Parathyroid adenoma (tissue), 2 donors: Measurements from ENCODE around the gene TCOF1.

Experiments used
- H2AFZ ChIP-seq: fragments of 300-600 bp; sonication (generic); one replicate; pipeline ENCODE4 v1.7.0; 2017; ENCODE audit warnings: antibody characterized with exemption, mild to moderate bottlenecking
- H3K27ac ChIP-seq: fragments of 300-600 bp; sonication (generic); one replicate; pipeline ENCODE4 v1.7.0; 2017
- H3K27me3 ChIP-seq: fragments of 300-600 bp; sonication (generic); one replicate; pipeline ENCODE4 v1.7.0; 2017; ENCODE audit warnings: low read length; ENCODE audit not compliant: control insufficient read depth, insufficient read depth
- H3K36me3 ChIP-seq: fragments of 300-600 bp; sonication (generic); one replicate; pipeline ENCODE4 v1.7.0; 2017; ENCODE audit warnings: low read length; ENCODE audit not compliant: control insufficient read depth, insufficient read depth
- H3K4me1 ChIP-seq: fragments of 300-600 bp; sonication (generic); one replicate; pipeline ENCODE4 v1.7.0; 2017; ENCODE audit warnings: control low read depth
- H3K4me2 ChIP-seq: fragments of 300-600 bp; sonication (generic); one replicate; pipeline ENCODE4 v1.7.0; 2017; ENCODE audit warnings: low read length
- H3K4me3 ChIP-seq: fragments of 300-600 bp; sonication (generic); one replicate; pipeline ENCODE4 v1.7.0; 2017; ENCODE audit warnings: low read depth, low read length
- H3K79me2 ChIP-seq: fragments of 300-600 bp; sonication (generic); one replicate; pipeline ENCODE4 v1.7.0; 2017; ENCODE audit warnings: control low read depth
- H3K9ac ChIP-seq: fragments of 300-600 bp; sonication (generic); one replicate; pipeline ENCODE4 v1.7.0; 2017; ENCODE audit warnings: mild to moderate bottlenecking
- H3K9me3 ChIP-seq: fragments of 300-600 bp; sonication (generic); one replicate; pipeline ENCODE4 v1.7.0; 2017; ENCODE audit warnings: low read length; ENCODE audit not compliant: control insufficient read depth
- CTCF ChIP-seq: fragments of 300-600 bp; sonication (generic); IDR thresholded peaks from one replicate; pipeline ENCODE4 v1.7.0; 2017; ENCODE audit warnings: antibody characterized with exemption, mild to moderate bottlenecking
- donor health status: primary hyperparathyroidism.

Gene TCOF1

GRCh38 chr5:150321784-150322183 lies 35.7 kb upstream of the TCOF1 start:
- Histone ChIP-seq H3K36me3 (no peaks in the 10 kb centered on the region), H3K27me3 (no peaks in the 10 kb centered on the region), H3K9ac (no peak overlapping the region), H3K4me1 (peaks cover 5% of the 10 kb centered on the region), H3K27ac (no peak overlapping the region), H3K4me2 (no peak overlapping the region), H3K79me2 (no peaks in the 10 kb centered on the region), H2AFZ (no peak overlapping the region), H3K4me3 (no peak overlapping the region), H3K9me3 (no peaks in the 10 kb centered on the region)
- no peak for TF ChIP-seq CTCF

- Histone ChIP-seq H2AFZ (no peak overlapping the region), H3K4me2 (no peak overlapping the region), H3K9ac (no peak overlapping the region), H3K27ac (no peak overlapping the region), H3K4me3 (no peak overlapping the region), H3K36me3 (no peaks in the 10 kb centered on the region), H3K4me1 (peaks cover 5% of the 10 kb centered on the region), H3K79me2 (no peaks in the 10 kb centered on the region), H3K27me3 (no peaks in the 10 kb centered on the region), H3K9me3 (no peaks in the 10 kb centered on the region)
- TF ChIP-seq CTCF = no peak
Observed at GRCh38 chr5:150322202-150322601, 35.3 kb upstream of the TCOF1 start.

- Histone ChIP-seq H3K27me3 (no peaks in the 10 kb centered on the region), H3K4me2 (no peak overlapping the region), H3K9ac (no peak overlapping the region), H3K36me3 (no peaks in the 10 kb centered on the region), H3K9me3 (no peaks in the 10 kb centered on the region), H3K79me2 (no peaks in the 10 kb centered on the region), H3K4me3 (no peak overlapping the region), H2AFZ (no peak overlapping the region), H3K4me1 (peaks cover 5% of the 10 kb centered on the region), H3K27ac (no peak overlapping the region)
- TF ChIP-seq CTCF = no peak
Observed at GRCh38 chr5:150323092-150323491, 34.4 kb upstream of the TCOF1 start.

- H3K4me2 ChIP-seq = no peak overlapping the region
- H3K4me3 ChIP-seq = no peak overlapping the region
- H3K9ac ChIP-seq = no peak overlapping the region
- H3K36me3 ChIP-seq = no peaks in the 10 kb centered on the region
- no peaks in the 10 kb centered on the region for H3K79me2 ChIP-seq
- peaks cover 5% of the 10 kb centered on the region for H3K4me1 ChIP-seq
- TF ChIP-seq CTCF = no peak
- H3K27ac ChIP-seq = no peak overlapping the region
- no peaks in the 10 kb centered on the region for H3K27me3 ChIP-seq
- H2AFZ ChIP-seq = no peak overlapping the region
- H3K9me3 ChIP-seq = no peaks in the 10 kb centered on the region
Observed at GRCh38 chr5:150323819-150324218, 33.7 kb upstream of the TCOF1 start.

GRCh38 chr5:150325426-150325825 lies 32.1 kb upstream of the TCOF1 start:
- Histone ChIP-seq H3K36me3 (no peaks in the 10 kb centered on the region), H3K79me2 (no peaks in the 10 kb centered on the region), H3K27me3 (no peaks in the 10 kb centered on the region), H2AFZ (no peak overlapping the region), H3K9ac (no peak overlapping the region), H3K27ac (no peak overlapping the region), H3K9me3 (no peaks in the 10 kb centered on the region), H3K4me3 (no peak overlapping the region), H3K4me2 (no peak overlapping the region), H3K4me1 (no peaks in the 10 kb centered on the region)
- TF ChIP-seq CTCF = no peak
